HG03521 (cell line): Measurements from ENCODE around the gene SMAD7.

Experiments used
- ATAC-seq: cut with Tn5 transposase; IDR thresholded peaks from one replicate; pipeline ENCODE4 v1.9.1; 2021; ENCODE audit warnings: mild to moderate bottlenecking, moderate library complexity; ENCODE audit not compliant: unreplicated experiment

SMAD7 gene

DNA sequence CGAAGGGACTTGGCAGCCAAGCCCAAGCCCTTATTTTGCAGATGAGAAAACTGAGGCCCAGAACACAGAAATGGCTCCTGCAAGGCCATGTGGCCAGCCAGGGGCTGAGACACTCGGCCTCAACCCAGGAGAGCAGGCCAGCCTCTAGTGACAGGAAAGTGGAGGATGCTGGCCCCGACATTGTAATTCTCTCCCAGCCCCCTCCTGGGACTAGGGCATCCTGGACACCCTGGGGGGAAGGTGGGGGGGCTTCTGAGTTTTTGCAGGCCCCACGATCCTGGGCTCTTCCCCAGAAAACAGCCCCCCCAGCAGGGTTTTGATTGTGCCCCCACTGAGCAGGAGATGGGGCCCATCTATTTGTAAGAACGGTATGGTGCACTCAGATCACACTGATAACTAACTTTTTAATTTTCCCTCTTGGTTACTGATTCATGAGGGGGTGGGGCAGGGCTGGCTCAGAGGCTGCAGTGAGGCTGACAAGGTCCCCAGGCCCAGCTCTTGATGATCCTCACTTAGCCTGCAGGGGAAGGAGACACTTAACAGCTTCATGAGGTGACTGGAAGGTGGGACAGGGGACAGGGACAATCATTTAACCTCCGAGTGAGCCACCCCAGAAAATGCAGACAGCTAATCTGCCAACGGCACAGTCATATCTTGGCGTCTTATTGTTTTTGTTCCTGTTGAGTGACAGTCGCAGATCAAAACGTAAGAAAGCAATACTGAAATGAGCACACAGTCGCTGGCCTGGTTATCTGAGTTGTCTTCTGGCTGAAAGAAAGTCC is 18.9 kb downstream of the SMAD7 start:
- ATAC-seq: peak; percentile 38

DNA sequence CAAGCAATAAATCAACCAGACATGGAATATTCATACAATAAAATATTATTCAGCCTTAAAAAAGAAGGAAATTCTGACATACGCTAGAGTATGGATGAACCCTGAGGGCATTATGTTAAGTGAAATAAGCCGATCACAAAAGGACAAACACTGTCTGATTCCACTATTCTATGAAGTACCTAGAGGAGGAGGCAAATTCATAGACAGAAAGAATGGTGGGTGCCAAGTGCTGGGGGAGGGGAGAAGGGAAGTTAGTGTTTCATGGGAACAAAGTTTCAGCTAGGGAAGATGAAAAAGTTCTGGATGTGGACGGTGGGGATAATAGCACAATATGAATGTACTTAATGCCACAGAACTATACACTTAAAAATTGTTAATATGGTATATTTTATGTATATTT is 19.8 kb downstream of the SMAD7 start:
- ATAC-seq: no peak

DNA sequence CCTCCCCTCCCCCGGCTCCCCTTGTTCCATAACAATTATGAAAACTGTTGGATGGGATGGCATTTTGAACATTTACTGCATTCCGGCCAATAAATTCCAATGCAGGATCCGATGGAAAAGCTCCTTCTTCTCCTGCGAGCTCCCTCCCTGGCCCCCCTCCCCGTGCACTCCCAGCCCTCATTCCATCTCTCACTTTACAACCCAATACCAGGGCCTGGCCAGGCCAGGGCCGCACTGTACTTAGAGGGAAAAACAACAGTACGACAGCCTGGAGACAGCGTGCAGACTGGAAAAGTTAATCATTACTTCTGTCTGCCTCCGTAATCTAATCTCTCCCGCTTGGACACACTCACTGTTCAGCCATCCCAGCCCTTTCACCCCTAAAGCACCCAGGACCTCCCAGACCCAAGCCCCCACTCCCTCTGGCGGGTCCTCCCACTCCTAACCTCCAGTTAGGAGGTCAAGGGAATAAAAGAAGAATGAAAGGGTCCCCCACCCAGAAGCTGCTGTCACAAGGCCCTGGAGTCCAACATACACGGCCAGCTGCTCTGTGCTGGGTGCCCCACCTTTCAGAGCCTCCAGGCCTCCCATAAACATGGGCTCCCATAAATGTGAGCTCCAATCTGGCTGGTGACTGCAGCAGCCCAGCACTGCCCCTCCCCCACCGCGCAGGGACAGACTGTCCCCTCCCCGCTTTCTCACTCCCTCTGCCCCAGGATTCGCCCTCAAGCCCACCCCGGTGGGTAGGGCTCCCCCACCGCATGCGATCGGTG is 20.6 kb downstream of the SMAD7 start:
- no peak for ATAC-seq

DNA sequence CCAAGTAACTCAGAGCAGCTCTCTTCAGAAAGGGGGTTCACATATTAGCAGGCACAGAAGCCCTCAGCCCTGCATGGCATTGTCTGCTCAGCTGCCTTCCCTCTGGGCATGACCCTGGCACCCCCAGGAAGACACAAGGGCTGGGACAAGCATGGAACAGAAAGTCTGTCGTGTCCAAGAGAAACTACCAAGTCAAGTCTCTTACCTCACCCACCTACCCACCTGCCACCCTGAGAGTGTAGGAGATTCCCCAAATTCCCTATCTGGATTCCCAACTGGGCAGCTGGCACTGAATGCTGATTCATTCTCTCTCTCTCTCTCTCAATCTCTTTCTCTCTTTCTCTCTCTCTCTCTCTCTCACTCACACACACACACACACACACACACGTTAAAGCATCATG is 21.6 kb downstream of the SMAD7 start:
- no peak for ATAC-seq

DNA sequence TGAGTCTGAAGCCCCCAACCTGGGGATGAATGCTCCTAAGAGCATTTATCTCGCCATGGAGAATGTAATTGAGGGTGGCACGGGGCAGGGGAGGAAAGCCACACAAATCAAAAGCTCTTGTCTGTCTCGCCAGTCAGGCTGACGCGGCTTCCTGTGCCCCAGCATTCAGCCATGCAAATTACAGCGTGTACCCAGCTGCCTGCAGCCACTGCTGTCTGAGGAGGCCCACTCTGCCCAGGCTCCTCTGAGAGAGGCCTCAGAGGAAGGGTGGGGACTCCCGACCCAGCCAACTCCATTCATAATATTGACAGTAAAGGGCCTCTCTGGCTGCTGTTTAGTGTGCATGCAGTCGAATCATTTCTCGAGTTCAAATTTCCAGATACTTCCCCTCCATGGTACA is 22.0 kb downstream of the SMAD7 start:
- ATAC-seq: peak; percentile 64

DNA sequence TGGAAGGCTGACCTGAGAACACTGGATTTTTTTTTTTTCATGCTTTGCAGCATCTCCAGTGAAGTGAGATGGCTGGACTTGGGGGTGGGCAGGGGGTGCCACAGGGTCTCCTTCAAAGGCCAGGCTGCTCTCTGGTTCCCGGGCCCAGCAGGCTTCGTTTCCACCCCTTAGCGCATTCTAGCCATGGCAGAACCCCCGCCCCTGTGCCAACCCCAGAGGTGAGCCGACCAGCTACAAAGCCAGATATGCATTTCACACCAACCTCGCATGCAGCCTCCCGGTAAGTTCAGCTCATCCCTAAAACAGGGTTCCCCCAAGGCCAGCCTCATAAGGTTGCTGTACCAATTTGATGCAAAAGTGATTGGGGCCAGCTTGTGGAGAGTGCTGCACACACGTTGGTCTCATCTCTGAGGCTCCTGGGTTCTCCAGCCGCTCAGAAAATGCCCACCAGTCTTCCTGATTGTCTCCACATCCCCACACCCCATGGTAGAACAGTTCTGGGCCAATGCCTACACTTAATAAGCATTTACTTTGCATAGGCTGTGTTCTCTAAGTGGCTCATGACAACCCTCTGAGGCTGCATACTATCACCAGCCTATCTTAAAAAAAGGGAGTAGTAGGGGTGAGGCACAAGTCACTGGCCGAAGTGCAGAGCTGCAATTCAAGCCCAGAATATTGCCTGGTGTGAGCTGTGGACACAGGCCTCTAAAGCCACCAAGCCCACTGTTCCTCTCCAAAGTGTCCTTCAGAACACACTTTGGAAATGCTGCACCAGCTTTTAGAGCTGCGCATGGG is 23.3 kb downstream of the SMAD7 start:
- no peak for ATAC-seq

DNA sequence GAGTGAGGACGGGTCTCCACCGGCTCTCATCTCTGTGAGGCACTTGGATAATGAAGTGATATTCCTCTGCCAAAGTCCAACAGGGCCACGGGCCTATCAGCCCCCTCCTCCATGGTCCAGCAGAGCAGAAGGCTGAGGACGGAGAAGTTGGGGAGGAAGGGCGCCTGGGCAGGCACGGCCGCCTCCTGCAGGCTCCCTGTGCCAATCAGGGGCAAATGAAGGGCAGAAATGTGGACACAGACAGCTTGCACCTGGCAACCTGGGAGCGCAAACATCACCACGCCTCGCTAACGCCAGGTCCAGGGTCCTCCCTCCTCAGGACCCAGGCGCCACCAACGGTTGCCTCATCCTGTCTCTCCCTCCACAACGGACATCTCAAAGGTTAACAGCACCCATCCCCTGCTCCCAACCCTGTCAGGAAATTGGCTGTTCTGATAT is 24.3 kb downstream of the SMAD7 start:
- no peak for ATAC-seq

DNA sequence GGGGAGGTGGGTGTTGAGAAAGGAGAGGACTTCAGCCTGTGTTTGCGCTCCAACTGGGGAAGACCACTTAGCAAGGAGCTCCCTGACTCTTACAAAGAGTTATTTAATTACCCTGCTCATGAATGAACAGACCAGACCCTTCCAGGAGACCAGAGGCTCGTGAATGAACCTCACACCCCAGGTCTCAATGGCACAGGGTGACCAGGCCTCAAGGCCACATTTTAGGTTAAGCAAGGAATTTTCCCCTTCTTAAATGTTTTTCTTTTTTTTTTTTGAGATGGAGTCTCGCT is 25.3 kb downstream of the SMAD7 start:
- ATAC-seq: no peak

DNA sequence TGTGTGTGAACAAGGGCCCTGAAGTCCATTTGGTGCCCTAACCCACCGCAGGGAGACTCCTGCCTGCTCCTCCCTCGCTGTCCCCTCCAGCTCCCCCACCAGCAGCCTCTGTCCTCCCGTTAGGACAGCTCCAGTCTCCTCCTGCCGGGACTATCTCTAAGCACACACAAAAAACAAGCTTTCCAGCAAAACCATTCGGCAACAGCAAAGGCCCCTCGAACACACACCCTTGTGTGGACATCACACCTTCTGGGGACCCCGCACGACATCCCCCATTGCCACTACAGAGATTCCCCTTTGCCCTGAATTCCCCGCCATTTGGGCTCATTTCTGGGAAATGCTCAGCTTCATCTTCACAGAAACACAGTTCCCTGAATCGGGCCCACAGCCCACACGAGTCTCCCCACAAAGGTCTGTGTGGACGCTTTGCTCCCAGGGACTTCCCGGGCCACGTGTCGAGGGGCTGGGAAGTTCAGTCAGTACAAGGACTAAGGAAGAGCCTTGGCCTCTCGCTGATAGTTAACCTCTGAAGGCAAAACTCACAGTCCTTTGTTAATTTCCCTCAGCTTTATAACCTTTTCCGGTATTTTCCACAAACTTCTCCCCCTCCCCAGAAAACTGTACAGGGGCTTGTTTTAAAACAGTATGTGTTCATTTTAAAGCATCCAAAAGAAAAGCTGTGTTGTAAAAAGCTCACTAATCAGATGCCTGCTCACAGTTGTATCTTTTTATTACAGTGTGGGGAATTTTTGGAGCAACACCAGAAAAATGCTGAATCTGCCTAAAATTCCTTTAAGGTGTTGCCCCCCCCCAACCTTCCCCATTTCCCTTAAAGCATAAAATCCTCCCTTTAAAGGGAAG is 25.9 kb downstream of the SMAD7 start:
- ATAC-seq: no peak

DNA sequence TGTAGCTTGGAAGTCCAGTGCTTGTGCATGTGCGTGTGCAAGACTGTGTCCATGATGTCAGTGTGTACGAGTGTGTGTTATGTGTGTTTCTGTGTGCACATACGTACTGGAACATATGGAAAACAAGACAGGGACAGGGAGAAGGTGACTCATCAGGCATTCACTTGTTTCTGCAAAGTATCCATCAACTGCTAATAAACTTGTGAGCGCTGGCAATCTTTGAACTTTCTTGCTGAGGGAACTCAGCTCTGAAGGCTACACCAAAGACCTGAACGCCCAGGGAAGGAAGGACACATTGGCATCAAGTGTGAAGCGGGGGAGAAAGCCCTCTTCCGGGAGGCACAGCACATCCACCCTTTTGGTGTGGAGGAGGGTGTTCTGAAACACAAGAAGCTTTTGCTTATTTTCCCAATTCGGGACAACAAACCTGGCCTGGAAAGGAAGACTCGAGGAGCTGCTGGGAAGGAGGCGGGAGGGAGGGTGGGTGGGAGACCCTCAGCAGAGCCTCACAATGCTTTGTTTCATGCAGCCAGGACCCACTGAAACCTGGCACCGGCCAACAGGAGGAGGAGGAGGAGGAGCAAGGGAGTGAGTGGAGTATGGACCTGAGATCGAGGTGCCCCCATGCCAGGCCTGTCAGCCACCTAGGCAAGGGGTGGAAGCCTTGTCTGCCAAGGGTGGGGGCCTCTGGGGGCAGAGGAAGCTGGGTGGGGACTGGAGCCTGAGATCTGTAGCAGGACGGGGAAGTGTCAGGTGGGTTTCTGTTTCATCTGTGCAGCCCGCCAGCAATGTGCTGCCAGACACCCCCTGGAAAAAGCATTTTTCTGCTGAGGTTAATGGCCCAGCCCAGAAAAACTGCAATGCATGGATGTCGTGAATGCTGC is 26.8 kb downstream of the SMAD7 start:
- ATAC-seq: peak; percentile 39

DNA sequence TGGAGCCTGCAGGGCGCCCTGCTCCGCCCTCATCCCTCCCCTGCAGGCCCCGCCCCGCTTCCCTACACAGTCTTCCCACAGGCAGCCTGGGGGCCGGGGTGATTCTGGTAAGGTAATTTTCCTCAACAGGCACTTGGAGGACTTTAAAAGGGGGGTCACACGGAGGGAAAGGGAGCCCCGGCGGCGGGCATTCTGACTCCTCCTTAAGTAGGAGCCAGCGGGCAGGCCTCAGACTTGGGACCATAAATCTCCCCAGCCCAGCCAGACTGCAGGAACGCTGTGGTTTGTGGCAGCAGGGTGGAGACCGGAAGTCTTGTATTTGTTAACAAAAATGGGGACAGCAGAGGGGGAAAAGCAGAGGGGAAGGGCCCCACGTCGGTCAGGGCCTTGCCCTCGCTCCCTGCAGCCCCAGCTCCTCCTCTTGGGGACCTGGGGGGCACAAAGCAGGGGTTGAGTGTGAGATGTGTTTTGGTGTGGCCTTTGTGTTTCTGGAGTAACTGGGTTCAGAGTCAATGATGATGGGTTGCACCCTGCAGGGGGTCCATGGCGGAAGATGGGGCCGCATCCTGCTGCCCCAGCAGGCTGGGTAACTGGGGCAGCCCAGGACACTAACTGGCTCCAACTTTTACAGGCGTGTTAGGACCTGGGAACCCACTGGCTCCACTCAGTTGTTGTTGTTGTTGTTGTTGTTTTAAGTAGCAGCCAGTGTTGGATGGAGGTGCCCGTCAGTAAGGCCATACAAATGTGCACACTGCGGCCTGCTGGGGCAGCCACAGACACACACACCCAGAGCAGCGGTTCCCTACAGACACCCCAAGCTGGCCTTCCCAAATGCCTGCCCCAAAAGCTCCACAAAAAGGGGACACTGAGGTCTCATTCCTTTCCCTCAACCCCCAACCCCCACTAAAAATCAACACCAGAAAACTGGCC is 27.7 kb downstream of the SMAD7 start:
- no peak for ATAC-seq

DNA sequence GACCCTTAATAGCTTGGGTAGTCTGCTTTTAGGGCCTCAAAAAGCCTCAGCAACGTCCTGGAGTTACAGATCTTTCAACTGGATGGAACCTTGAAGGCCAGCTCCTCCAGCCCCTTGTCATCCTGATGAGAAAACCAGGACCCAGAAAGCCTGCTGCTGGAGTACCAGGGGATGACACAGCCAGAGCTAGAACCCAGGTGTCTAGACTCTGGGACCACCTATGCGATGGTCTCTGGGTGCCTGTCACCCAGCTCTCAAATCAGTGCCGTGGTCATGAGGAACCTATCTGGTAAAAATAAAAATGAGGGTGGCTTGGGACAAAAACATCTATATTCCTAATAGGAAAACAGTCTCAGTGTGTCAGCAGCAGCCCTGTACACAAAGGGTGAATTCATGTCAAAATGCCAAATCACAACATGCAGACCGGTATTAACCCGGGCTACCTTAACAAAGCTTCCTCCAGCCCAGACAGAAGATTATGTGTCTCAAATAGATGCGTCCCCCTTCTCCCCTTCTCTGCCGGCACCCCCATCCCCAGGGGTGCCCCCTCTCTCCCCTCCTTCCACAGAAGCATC is 28.5 kb downstream of the SMAD7 start:
- ATAC-seq: no peak

DNA sequence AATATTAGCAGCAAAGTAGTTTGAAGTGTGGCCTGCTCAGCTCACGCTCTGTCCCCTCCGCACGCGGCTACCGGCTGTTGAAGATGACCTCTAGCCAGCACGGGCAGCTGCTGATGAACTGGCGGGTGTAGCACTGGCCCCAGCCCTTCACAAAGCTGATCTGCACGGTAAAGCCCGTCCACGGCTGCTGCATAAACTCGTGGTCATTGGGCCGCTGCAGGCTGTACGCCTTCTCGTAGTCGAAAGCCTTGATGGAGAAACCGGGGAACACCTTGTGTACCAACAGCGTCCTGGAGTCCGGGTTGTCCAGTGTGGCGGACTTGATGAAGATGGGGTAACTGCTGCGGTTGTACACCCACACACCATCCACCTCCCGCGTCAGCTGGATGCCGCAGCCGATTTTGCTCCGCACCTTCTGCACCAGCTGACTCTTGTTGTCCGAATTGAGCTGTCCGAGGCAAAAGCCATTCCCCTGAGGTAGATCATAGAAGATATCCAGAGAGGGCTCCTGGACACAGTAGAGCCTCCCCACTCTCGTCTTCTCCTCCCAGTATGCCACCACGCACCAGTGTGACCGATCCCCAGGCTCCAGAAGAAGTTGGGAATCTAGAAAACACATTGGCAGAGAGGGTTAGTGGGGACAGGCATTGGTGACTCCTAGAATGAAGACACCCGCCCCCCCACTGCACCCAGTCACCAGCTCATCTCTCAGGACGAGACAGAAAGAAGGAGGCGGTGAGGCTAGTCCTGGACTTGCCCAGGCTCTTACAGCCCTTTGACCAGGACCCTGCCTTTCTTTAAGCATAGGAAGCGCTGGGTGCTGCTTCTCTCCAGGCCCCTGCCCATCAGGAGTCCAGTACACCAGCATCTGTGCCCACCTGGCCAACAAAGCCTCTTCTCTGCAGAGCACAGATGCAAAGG is 29.2 kb downstream of the SMAD7 start:
- no peak for ATAC-seq

DNA sequence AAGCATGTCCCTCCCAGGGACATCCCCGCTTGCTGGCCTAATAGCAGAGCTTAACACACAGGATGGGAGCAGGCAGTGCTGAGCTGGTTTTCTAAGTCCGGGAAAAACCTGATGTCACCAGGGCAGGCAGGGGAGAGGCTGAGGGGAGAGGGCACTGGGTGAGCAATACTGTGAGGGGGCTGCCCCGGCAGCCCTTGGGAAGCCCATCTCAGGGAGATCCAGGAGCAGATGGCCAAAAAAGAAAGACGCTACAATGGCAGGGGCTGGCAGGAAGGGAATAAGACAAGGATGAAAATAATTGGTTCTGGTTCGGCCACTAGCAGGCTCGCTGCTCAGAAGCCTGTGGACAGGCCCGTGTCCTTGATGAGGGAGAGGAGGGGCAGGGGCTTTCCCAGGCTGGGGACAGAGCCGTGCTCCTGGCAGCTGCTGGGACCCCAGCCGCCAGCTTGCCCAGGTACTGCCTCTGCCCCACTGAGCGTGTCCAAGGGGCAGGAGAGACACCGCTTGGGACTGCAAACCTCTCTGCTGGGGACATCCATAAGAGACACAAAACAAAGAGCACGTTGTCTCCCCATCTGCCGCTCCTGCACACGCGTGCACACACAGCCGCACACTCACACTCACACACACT is 30.2 kb downstream of the SMAD7 start:
- no peak for ATAC-seq

DNA sequence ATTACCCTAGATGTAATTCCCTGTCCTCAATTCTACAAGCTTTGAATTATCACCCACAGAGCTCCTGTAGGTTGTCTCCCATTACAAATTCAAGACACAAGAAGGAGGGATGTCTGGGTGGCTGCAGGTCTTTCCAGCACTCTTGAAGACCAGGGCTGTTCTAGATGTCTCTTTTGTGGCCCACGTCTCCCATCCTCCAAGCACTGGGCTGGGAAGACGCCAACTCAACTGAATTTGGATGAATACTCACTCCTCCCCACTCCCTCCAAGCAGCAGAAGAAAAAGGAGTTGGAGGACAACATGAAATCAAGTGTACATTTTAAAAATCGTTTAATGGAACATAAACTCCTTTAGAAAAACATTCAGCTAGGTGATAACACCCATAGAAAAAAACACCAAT is 31.2 kb downstream of the SMAD7 start:
- ATAC-seq: no peak

DNA sequence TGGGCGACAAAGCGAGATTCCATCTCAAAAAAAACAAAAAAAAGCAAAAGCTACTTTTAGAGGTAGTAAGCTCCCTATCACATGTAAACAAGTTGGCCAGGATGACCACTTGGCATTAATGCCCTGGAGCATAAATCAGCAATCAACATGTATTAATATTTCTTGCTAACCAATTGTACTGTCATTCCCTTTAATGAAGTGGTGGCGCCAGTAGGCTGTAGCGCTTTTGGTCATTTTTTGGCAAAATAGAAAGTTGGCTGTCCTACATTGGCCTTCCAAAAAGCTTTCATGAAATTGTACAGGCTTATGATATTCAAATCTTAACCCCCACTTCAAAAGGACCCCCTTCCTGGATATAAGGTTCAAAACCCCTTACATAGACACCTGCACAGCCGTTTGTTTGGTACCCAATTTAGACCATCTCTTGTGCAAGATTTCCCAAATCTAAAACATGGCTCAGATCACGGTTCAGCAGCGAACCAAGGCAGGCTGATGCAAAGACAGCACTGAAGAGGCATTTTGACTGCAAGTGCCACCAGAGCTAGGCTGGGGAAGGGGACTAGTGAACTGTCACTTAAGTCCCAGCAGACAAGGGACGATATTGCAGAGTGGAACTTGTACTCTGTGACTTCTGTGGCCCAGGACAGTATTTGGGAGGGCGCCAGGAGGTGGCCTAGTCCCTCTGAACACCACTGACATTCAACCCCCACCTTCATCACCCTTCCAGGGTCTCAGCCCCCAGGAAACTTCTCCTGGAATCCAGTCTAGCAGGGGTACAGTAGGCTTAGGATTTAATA is 31.9 kb downstream of the SMAD7 start:
- no peak for ATAC-seq
